ENCODE results near the gene RPL37.
"Not testable (repeated sequence)": the region's sequence is repeated elsewhere in the genome, so short reads cannot be mapped to it uniquely, and the experiment has no call there.

Gene RPL37

GRCh38 chr5:40798012-40798800, 36.8 kb downstream of the RPL37 start, which contains the start of gene PRKAA1:
TSS of gene PRKAA1 (minus strand) at chr5:40798374. CDS start at chr5:40798189, 185 bp downstream.
- H3K4me3 ChIP-seq (ENCODE audit: low read depth, low read length), result peak within 1 kb of the TSS; percentile 97
- ChIA-PET CTCF (interaction anchor here (0.6 to 1.6 kb wide), 8 partner anchors 14 to 261 kb away, joined by 3 to 5 read pairs (median 4); no protein-coding TSS in a partner anchor), POLR2A (interaction anchor here (0.6 to 1.5 kb wide), 2 partner anchors 10 to 37 kb away, joined by 3 to 4 read pairs; partner anchors contain the start of gene RPL37)
- no peak for DNase-seq (ENCODE audit: low read depth, low spot score)
- TF ChIP-seq CTCF (IDR thresholded peaks at IDR 0.05; ENCODE audit: insufficient read depth, low read length, missing control alignments), result peak; percentile 86

- TF ChIP-seq CTCF (IDR thresholded peaks at IDR 0.05; ENCODE audit: insufficient read depth, low read length, missing control alignments), result no peak
- peak overlapping the region; percentile 95 for H3K4me3 ChIP-seq (ENCODE audit: low read depth, low read length)
- no peak for DNase-seq (ENCODE audit: low read depth, low spot score)
- ChIA-PET CTCF (interaction anchor here (0.7 to 1.6 kb wide), 4 partner anchors 13 to 37 kb away, joined by 3 to 4 read pairs (median 4); no protein-coding TSS in a partner anchor), POLR2A (interaction anchor here (0.7 to 1.5 kb wide), 2 partner anchors 9 to 11 kb away, joined by 3 to 4 read pairs; no protein-coding TSS in a partner anchor)
Observed at GRCh38 chr5:40797273-40798011, 37.6 kb downstream of the RPL37 start.

GRCh38 chr5:40796487-40796889, 38.5 kb downstream of the RPL37 start:
- ChIA-PET POLR2A (no interaction called here), CTCF (interaction anchor here (0.9 to 1.6 kb wide), 3 partner anchors 12 to 27 kb away, joined by 3 to 4 read pairs (median 4); no protein-coding TSS in a partner anchor)
- DNase-seq (ENCODE audit: low read depth, low spot score), result no peak
- no peak for TF ChIP-seq CTCF (IDR thresholded peaks at IDR 0.05; ENCODE audit: insufficient read depth, low read length, missing control alignments)
- peak overlapping the region; percentile 95 for H3K4me3 ChIP-seq (ENCODE audit: low read depth, low read length)

GRCh38 chr5:40794877-40795276, 40.1 kb downstream of the RPL37 start:
- H3K4me3 ChIP-seq (ENCODE audit: low read depth, low read length); DNase-seq (ENCODE audit: low read depth, low spot score); POLR2A ChIA-PET: not testable (repeated sequence)
- CTCF ChIA-PET, result interaction anchor here (0.7 to 1.4 kb wide), 3 partner anchors 12 to 1441 kb away, joined by 3 to 4 read pairs (median 3); no protein-coding TSS in a partner anchor

- DNase-seq (ENCODE audit: low read depth, low spot score); POLR2A ChIA-PET; H3K4me3 ChIP-seq (ENCODE audit: low read depth, low read length): not testable (repeated sequence)
- CTCF ChIA-PET, result interaction anchor here (0.7 to 1.4 kb wide), 3 partner anchors 12 to 1440 kb away, joined by 3 to 4 read pairs (median 3); no protein-coding TSS in a partner anchor
Observed at GRCh38 chr5:40794340-40794739, 40.7 kb downstream of the RPL37 start.

- CTCF ChIA-PET; H3K4me3 ChIP-seq (ENCODE audit: low read depth, low read length); DNase-seq (ENCODE audit: low read depth, low spot score): not testable (repeated sequence)
- POLR2A ChIA-PET, result interaction anchor here (0.7 kb wide), 1 partner anchor 38 kb away, joined by 4 read pairs; no protein-coding TSS in a partner anchor
Observed at GRCh38 chr5:40792691-40793090, 42.3 kb downstream of the RPL37 start.

GRCh38 chr5:40791715-40792139, 43.3 kb downstream of the RPL37 start:
- TF ChIP-seq CTCF (IDR thresholded peaks at IDR 0.05; ENCODE audit: insufficient read depth, low read length, missing control alignments), result no peak
- DNase-seq (ENCODE audit: low read depth, low spot score), result no peak
- ChIA-PET CTCF (interaction anchor here (0.9 kb wide), 1 partner anchor 34 kb away, joined by 3 read pairs; no protein-coding TSS in a partner anchor), POLR2A (no interaction called here)
- no peak overlapping the region for H3K4me3 ChIP-seq (ENCODE audit: low read depth, low read length)
